MCF 10A (cell line): ENCODE measurements around the gene PBX3. TPM values are rescaled to one million over a fixed set of nuclear protein-coding genes. Genes with fewer than 3 reads are reported as not detected.

Source experiments
- BruUV-seq: library from RNA; stranded (reverse); fragments of 400-500 nt; replicated peaks from 2 replicates; lab custom pipeline; 2021; lab: Mats Ljungman, UMichigan
- CTCF ChIA-PET: fragments of 300-600 bp; sonication (Branson Sonifier 250); formaldehyde crosslinking; extraction: SDS; loops from one replicate; lab custom pipeline; 2021; ENCODE audit warnings: antibody characterized with exemption, inconsistent platforms; lab: Yijun Ruan, JAX
- POLR2A ChIA-PET: fragments of 300-600, 350-650 bp; sonication (Branson Sonifier 250); formaldehyde crosslinking; extraction: SDS; loops from one replicate; lab custom pipeline; 2020; ENCODE audit warnings: antibody characterized with exemption, inconsistent platforms; lab: Yijun Ruan, JAX
- DNase-seq: peaks from one replicate; pipeline ENCODE4 v3.0.0-alpha.2; 2018; ENCODE audit not compliant: unreplicated experiment
- H3K27ac Mint-ChIP-seq: one replicate; pipeline ENCODE4 v1.8.0; 2022; ENCODE audit warnings: mild to moderate bottlenecking, low read depth, mixed read lengths; ENCODE audit not compliant: unreplicated experiment
- H3K27me3 Mint-ChIP-seq: one replicate; pipeline ENCODE4 v1.8.0; 2022; ENCODE audit warnings: mixed read lengths; ENCODE audit not compliant: insufficient read depth, unreplicated experiment
- H3K36me3 Mint-ChIP-seq: one replicate; pipeline ENCODE4 v1.8.0; 2022; ENCODE audit warnings: mild to moderate bottlenecking, moderate library complexity, mixed read lengths; ENCODE audit not compliant: insufficient read depth, unreplicated experiment
- H3K4me1 Mint-ChIP-seq: one replicate; pipeline ENCODE4 v1.8.0; 2022; ENCODE audit warnings: mixed read lengths; ENCODE audit not compliant: insufficient read depth, unreplicated experiment
- H3K4me3 Mint-ChIP-seq: one replicate; pipeline ENCODE4 v1.8.0; 2022; ENCODE audit warnings: mild to moderate bottlenecking, moderate library complexity, mixed read lengths; ENCODE audit not compliant: unreplicated experiment
- H3K9me3 Mint-ChIP-seq: one replicate; pipeline ENCODE4 v1.8.0; 2022; ENCODE audit warnings: mixed read lengths; ENCODE audit not compliant: unreplicated experiment
- CTCF ChIP-seq: fragments of 200-600 bp; IDR thresholded peaks from one replicate; pipeline ENCODE4 v1.8.0; 2022; ENCODE audit warnings: antibody characterized with exemption, mild to moderate bottlenecking; ENCODE audit not compliant: unreplicated experiment
- intact Hi-C: fragments of 100-400 bp; cut with micrococcal nuclease; formaldehyde crosslinking; loops from 2 replicates; pipeline ENCODE4 v1.14.1; 2022
- total RNA-seq: library from RNA; stranded (reverse); gene quantifications from 2 replicates; pipeline ENCODE4 v1.2.3, GENCODE V29; 2022

Gene PBX3
- total RNA-seq, 1 experiment from 2014 or later = 17.5 TPM

DNA sequence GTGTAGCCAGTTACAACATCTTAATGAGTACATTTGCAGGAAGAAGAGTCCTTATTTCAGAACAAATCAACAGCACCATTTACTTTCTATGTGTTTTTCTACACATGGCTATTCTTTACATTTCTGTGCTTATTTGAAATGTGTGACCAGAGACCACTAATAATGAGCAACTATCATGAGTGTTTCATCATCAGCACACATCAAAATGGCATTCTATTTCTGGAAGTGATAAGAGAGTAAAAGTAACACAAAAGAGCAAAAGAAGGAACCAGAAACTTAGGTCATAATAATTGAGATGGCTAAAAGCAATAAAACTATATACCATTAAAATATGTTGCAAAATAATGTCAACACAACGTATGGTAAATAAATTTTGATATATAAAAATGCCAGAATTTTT, 159.7 kb downstream of the PBX3 start:
- no TSS peak for BruUV-seq
- TF ChIP-seq CTCF = no peak

GRCh38 chr9:125908136-125908535, 161.0 kb downstream of the PBX3 start:
- CTCF ChIA-PET = no interaction called here
- intact Hi-C loops = no loop called here
- no TSS peak for BruUV-seq
- no peak for TF ChIP-seq CTCF
- no peak for DNase-seq
- H3K4me1 Mint-ChIP-seq = no peaks in the 10 kb centered on the region
- no peak overlapping the region for H3K4me3 Mint-ChIP-seq
- no peaks in the 10 kb centered on the region for H3K36me3 Mint-ChIP-seq
- H3K27ac Mint-ChIP-seq = no peak overlapping the region
- no peaks in the 10 kb centered on the region for H3K9me3 Mint-ChIP-seq
- POLR2A ChIA-PET = interaction anchor here (0.8 kb wide), 1 partner anchor 12 kb away, joined by 3 read pairs; no protein-coding TSS in a partner anchor
- H3K27me3 Mint-ChIP-seq = no peaks in the 10 kb centered on the region

More for the DNA sequence above, 159.7 kb downstream of the PBX3 start:
- Mint-ChIP-seq H3K4me1 (peaks cover 5% of the 10 kb centered on the region), H3K27me3 (no peaks in the 10 kb centered on the region), H3K4me3 (no peak overlapping the region), H3K27ac (no peak overlapping the region), H3K36me3 (no peaks in the 10 kb centered on the region), H3K9me3 (no peaks in the 10 kb centered on the region)
- intact Hi-C loops = no loop called here
- ChIA-PET POLR2A (no interaction called here), CTCF (no interaction called here)
- no peak for DNase-seq

DNA sequence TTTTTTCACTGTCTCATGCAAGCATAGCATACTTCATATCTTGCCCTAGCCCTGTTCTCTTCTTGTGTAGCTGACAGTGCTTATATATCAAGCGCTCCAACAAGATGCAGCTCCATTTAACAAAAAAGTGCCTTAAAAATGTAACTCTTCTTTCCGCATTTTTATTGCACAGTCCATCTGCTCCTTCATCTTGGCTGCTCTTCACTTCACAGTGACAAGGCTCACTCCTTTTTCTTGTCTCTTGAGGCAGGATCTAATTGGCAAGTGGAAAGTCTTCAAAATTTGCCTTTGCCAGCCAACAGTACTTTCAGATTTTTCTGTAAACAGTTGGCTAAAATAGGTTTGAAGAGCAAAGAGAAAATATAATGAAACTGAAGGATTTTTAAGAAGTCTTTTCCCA, 161.8 kb downstream of the PBX3 start:
- intact Hi-C loops = no loop called here
- no peak overlapping the region for H3K4me3 Mint-ChIP-seq
- ChIA-PET CTCF (interaction anchor here (1.0 kb wide), 1 partner anchor 278 kb away, joined by 3 read pairs; no protein-coding TSS in a partner anchor), POLR2A (interaction anchor here (0.6 to 0.8 kb wide), 4 partner anchors 11 to 337 kb away, joined by 3 to 4 read pairs (median 3); no protein-coding TSS in a partner anchor)
- H3K27me3 Mint-ChIP-seq = no peaks in the 10 kb centered on the region
- H3K4me1 Mint-ChIP-seq = no peaks in the 10 kb centered on the region
- TF ChIP-seq CTCF = no peak
- BruUV-seq = no TSS peak
- no peak overlapping the region for H3K27ac Mint-ChIP-seq
- no peak for DNase-seq
- H3K9me3 Mint-ChIP-seq = no peaks in the 10 kb centered on the region
- H3K36me3 Mint-ChIP-seq = no peaks in the 10 kb centered on the region

DNA sequence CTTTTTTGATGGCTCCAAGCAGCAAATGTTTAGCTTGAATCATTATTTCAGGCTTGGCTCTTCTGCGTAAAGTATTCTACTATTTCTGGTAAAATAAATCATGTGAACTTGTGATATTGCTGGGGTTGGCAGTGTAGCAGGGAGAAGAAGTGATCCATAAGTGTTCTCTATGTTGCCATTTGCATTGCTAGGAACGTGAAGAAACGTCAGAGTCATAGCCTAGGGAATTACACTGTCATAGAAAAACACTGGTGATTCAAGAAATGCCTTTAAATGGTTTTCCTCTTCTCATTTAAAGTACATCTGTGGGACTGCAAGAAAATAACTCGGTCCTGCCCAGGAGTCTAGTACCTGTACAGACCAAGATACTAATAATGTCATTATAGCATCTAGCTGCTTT, 162.3 kb downstream of the PBX3 start:
- Mint-ChIP-seq H3K27ac (no peak overlapping the region), H3K27me3 (no peaks in the 10 kb centered on the region), H3K36me3 (no peaks in the 10 kb centered on the region), H3K4me3 (no peak overlapping the region), H3K4me1 (no peaks in the 10 kb centered on the region), H3K9me3 (no peaks in the 10 kb centered on the region)
- intact Hi-C loops = no loop called here
- POLR2A ChIA-PET = interaction anchor here (0.6 kb wide), 1 partner anchor 337 kb away, joined by 3 read pairs; no protein-coding TSS in a partner anchor
- DNase-seq = no peak
- TF ChIP-seq CTCF = no peak
- BruUV-seq = no TSS peak
- CTCF ChIA-PET = interaction anchor here (0.8 to 1.0 kb wide), 2 partner anchors 279 to 793 kb away, joined by 3 read pairs; no protein-coding TSS in a partner anchor
